Measurements from ENCODE around the gene TMPRSS4.

Gene TMPRSS4

GRCh38 chr11:118076754-118077281, at the start of gene TMPRSS4:
TMPRSS4 (plus strand) TSS chr11:118077078; CDS start chr11:118077303, 225 bp downstream.
- no peak for DNase-seq

- no peak for DNase-seq
Measured at GRCh38 chr11:118027694-118028093, 49.2 kb upstream of the TMPRSS4 start.

- no peak for DNase-seq
Measured at GRCh38 chr11:118028626-118029025, 48.3 kb upstream of the TMPRSS4 start.

- DNase-seq = no peak
Measured at GRCh38 chr11:118033443-118033842, 43.4 kb upstream of the TMPRSS4 start.

GRCh38 chr11:118042141-118042540, 34.7 kb upstream of the TMPRSS4 start:
- DNase-seq = no peak

- no peak for DNase-seq
Measured at GRCh38 chr11:118042796-118043195, 34.1 kb upstream of the TMPRSS4 start.

- no peak for DNase-seq
Measured at GRCh38 chr11:118045191-118045590, 31.7 kb upstream of the TMPRSS4 start.

GRCh38 chr11:118046051-118046963, 30.6 kb upstream of the TMPRSS4 start:
- DNase-seq = peak; percentile 14

GRCh38 chr11:118046964-118047700, 29.7 kb upstream of the TMPRSS4 start:
- no peak for DNase-seq

- no peak for DNase-seq
Measured at GRCh38 chr11:118047749-118048148, 29.1 kb upstream of the TMPRSS4 start.

- no peak for DNase-seq
Measured at GRCh38 chr11:118048472-118049370, 28.2 kb upstream of the TMPRSS4 start.

- no peak for DNase-seq
Measured at GRCh38 chr11:118049771-118050170, 27.1 kb upstream of the TMPRSS4 start.

- no peak for DNase-seq
Measured at GRCh38 chr11:118050208-118050891, 26.5 kb upstream of the TMPRSS4 start.

GRCh38 chr11:118051136-118051610, 25.7 kb upstream of the TMPRSS4 start:
- no peak for DNase-seq

GRCh38 chr11:118051611-118052461, 25.0 kb upstream of the TMPRSS4 start:
- DNase-seq = peak; percentile 75

GRCh38 chr11:118052581-118053206, 24.2 kb upstream of the TMPRSS4 start:
- no peak for DNase-seq

GRCh38 chr11:118054712-118055640, 21.9 kb upstream of the TMPRSS4 start:
- no peak for DNase-seq

- no peak for DNase-seq
Measured at GRCh38 chr11:118055966-118056365, 20.9 kb upstream of the TMPRSS4 start.

GRCh38 chr11:118056806-118057205, 20.1 kb upstream of the TMPRSS4 start:
- DNase-seq = no peak
